ENCODE results near the gene MARK1. TPM values are rescaled to one million over a fixed set of nuclear protein-coding genes. Genes with fewer than 3 reads are reported as not detected.

MARK1 gene
- total RNA-seq, 1 experiment from 2014 or later: 0.05 TPM

DNA sequence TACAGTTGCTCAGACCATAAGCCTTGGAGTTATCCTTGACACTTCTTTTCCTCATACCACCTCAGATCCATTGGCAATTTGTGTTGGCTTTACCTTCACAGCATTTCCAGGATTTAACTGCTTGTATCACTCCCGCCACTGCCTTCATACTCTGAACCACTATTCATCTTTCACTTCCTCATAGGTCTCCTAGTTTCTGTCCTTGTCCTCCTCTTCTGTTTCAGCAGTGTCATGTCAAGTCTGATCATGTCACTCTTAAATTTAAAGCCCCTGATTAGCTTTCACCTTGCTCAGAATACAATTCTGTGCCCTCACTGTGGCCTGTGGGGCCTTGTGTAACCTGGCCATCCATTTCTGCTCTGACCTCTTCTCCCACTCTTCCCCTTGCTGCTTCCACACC lies 127.6 kb downstream of the MARK1 start:
- Mint-ChIP-seq H3K27me3 (ENCODE audit: insufficient read depth, unreplicated experiment) (peaks cover 7% of the 10 kb centered on the region), H3K9me3 (ENCODE audit: unreplicated experiment) (no peaks in the 10 kb centered on the region), H3K27ac (ENCODE audit: unreplicated experiment) (no peak overlapping the region), H3K4me1 (ENCODE audit: low read depth, unreplicated experiment) (no peaks in the 10 kb centered on the region), H3K4me3 (ENCODE audit: unreplicated experiment) (no peak overlapping the region), H3K36me3 (ENCODE audit: insufficient read depth, unreplicated experiment) (no peaks in the 10 kb centered on the region)
- TF ChIP-seq, protein P1, sequence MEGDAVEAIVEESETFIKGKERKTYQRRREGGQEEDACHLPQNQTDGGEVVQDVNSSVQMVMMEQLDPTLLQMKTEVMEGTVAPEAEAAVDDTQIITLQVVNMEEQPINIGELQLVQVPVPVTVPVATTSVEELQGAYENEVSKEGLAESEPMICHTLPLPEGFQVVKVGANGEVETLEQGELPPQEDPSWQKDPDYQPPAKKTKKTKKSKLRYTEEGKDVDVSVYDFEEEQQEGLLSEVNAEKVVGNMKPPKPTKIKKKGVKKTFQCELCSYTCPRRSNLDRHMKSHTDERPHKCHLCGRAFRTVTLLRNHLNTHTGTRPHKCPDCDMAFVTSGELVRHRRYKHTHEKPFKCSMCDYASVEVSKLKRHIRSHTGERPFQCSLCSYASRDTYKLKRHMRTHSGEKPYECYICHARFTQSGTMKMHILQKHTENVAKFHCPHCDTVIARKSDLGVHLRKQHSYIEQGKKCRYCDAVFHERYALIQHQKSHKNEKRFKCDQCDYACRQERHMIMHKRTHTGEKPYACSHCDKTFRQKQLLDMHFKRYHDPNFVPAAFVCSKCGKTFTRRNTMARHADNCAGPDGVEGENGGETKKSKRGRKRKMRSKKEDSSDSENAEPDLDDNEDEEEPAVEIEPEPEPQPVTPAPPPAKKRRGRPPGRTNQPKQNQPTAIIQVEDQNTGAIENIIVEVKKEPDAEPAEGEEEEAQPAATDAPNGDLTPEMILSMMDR (IDR thresholded peaks at IDR 0.05; ENCODE audit: insufficient read depth in 1 of 2, low read depth in 1 of 2, low read length in 1 of 2, severe bottlenecking in 1 of 2, unreplicated experiment in 1 of 2): no peak
- ChIA-PET POLR2A (no interaction called here), CTCF (no interaction called here)
- no peaks in the 10 kb centered on the region for H3K36me3 ChIP-seq (ENCODE audit: control insufficient read depth, insufficient read depth, low read length)
- DNase-seq: no peak
- no peaks in the 10 kb centered on the region for H3K9me3 ChIP-seq
- no peak overlapping the region for H3K4me3 ChIP-seq (ENCODE audit: low read depth, low read length)
- intact Hi-C loops (cut with micrococcal nuclease; ENCODE audit: unreplicated experiment): no loop called here
- H3K4me1 ChIP-seq: no peaks in the 10 kb centered on the region
- H3K27me3 ChIP-seq (replicated peaks; ENCODE audit: control insufficient read depth, insufficient read depth, low read length): peaks cover 1% of the 10 kb centered on the region; the same call in 1 of the 2 replicates
- no TSS peak for BruUV-seq (replicated peaks)

DNA sequence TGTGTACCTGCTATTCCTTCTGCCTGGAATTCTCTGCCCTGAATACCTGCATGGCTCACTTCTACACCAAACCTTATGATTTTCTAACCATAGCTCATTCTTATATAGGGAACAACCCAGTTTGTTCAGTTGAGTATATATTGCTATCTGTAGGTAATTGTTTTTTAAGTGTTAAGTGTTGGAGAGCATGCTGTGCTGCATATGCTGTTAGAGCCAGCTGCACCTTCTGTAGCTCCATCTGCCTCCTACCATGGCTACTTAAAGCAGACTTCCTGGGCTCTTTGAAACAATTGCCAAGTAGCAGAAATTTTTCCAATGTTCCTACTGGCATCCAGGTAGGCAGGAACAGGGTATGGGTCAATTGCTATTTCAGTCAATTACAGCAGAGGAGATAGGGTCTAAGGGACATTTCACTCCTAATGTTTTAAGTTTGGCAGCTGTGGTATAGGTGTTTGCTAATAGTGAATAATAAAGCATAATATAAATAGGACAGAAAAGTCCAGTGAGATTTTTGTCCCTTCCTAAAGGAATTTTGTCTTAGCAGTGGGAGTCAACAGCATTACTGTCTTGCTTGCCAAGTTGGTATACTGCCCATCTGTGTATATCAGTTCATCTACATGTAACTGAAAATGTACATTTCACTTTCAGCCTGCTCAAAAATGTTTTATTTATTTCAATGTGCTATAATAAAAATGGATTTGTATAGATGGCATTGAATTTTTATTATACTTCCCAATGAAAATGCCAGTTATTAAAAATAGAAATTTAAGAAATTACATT lies 128.2 kb downstream of the MARK1 start:
- BruUV-seq (replicated peaks): no TSS peak
- Histone ChIP-seq H3K4me3 (ENCODE audit: low read depth, low read length) (no peak overlapping the region), H3K27me3 (replicated peaks; ENCODE audit: control insufficient read depth, insufficient read depth, low read length) (peaks cover 1% of the 10 kb centered on the region; the same call in 1 of the 2 replicates), H3K9me3 (no peaks in the 10 kb centered on the region), H3K36me3 (ENCODE audit: control insufficient read depth, insufficient read depth, low read length) (no peaks in the 10 kb centered on the region), H3K4me1 (no peaks in the 10 kb centered on the region)
- Mint-ChIP-seq H3K27me3 (ENCODE audit: insufficient read depth, unreplicated experiment) (peaks cover 12% of the 10 kb centered on the region), H3K36me3 (ENCODE audit: insufficient read depth, unreplicated experiment) (no peaks in the 10 kb centered on the region), H3K4me1 (ENCODE audit: low read depth, unreplicated experiment) (no peaks in the 10 kb centered on the region), H3K9me3 (ENCODE audit: unreplicated experiment) (no peaks in the 10 kb centered on the region), H3K4me3 (ENCODE audit: unreplicated experiment) (no peak overlapping the region), H3K27ac (ENCODE audit: unreplicated experiment) (no peak overlapping the region)
- DNase-seq: no peak
- POLR2A ChIA-PET: no interaction called here
- intact Hi-C loops (cut with micrococcal nuclease; ENCODE audit: unreplicated experiment): no loop called here
- CTCF ChIA-PET: no interaction called here
- TF ChIP-seq, protein P1 (IDR thresholded peaks at IDR 0.05; ENCODE audit: insufficient read depth in 1 of 2, low read depth in 1 of 2, low read length in 1 of 2, severe bottlenecking in 1 of 2, unreplicated experiment in 1 of 2): no peak

DNA sequence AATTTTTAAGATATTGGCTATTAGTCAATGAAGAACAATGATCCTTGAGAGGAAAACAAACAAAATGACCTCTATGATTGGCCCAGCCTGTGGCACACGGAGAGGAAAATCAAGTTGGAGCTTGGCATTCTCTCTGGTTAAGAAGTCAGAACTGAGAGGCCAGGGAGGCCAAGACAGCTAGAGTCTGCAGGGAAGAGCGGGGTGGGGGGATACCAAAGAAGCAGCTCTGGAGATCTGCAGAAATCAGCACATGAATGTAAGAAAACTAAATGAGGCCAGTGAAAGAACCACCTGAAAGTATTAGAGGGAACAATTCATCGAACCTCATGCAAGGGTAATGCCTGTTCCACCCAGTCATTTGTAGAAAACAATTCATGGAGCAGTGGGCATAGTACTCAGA lies 138.4 kb downstream of the MARK1 start:
- no peak overlapping the region for H3K4me3 Mint-ChIP-seq (ENCODE audit: unreplicated experiment)
- POLR2A ChIA-PET: no interaction called here

More for the DNA sequence above, 138.4 kb downstream of the MARK1 start:
- DNase-seq: no peak
- Mint-ChIP-seq H3K27ac (ENCODE audit: unreplicated experiment) (no peak overlapping the region), H3K27me3 (ENCODE audit: insufficient read depth, unreplicated experiment) (peaks cover 20% of the 10 kb centered on the region), H3K4me1 (ENCODE audit: low read depth, unreplicated experiment) (no peaks in the 10 kb centered on the region), H3K36me3 (ENCODE audit: insufficient read depth, unreplicated experiment) (no peaks in the 10 kb centered on the region), H3K9me3 (ENCODE audit: unreplicated experiment) (no peaks in the 10 kb centered on the region)
- intact Hi-C loops (cut with micrococcal nuclease; ENCODE audit: unreplicated experiment): no loop called here
- no peaks in the 10 kb centered on the region for H3K4me1 ChIP-seq
- H3K4me3 ChIP-seq (ENCODE audit: low read depth, low read length): no peak overlapping the region
- CTCF ChIA-PET: no interaction called here
- no peaks in the 10 kb centered on the region for H3K27me3 ChIP-seq (replicated peaks; ENCODE audit: control insufficient read depth, insufficient read depth, low read length)
- no TSS peak for BruUV-seq (replicated peaks)
- TF ChIP-seq, protein P1 (IDR thresholded peaks at IDR 0.05; ENCODE audit: insufficient read depth in 1 of 2, low read depth in 1 of 2, low read length in 1 of 2, severe bottlenecking in 1 of 2, unreplicated experiment in 1 of 2): no peak
- no peaks in the 10 kb centered on the region for H3K36me3 ChIP-seq (ENCODE audit: control insufficient read depth, insufficient read depth, low read length)
- H3K9me3 ChIP-seq: no peaks in the 10 kb centered on the region

Data from Caco-2 (cell line).